Thyroid gland (tissue), 4 donors: ENCODE data around the gene BLNK.

Source experiments
- CTCF ChIP-seq, 6 experiments: fragments of 200-600 bp in 3 of 6; fragments of 450-650 bp in 3 of 6; sonication (generic) in 3 of 6; IDR thresholded peaks; one replicate each; pipeline ENCODE4 v1.5.1; 2016 to 2019; ENCODE audit warnings: antibody characterized with exemption in 6 of 6, mild to moderate bottlenecking in 2 of 6, inconsistent platforms in 1 of 6, moderate library complexity in 1 of 6
- POLR2A ChIP-seq, 2 donors: fragments of 450-650 bp; IDR thresholded peaks; one replicate each; pipeline ENCODE4 v1.6.1; 2017; ENCODE audit warnings: antibody characterized with exemption in 2 of 2, mild to moderate bottlenecking in 2 of 2, moderate library complexity in 1 of 2

DNA sequence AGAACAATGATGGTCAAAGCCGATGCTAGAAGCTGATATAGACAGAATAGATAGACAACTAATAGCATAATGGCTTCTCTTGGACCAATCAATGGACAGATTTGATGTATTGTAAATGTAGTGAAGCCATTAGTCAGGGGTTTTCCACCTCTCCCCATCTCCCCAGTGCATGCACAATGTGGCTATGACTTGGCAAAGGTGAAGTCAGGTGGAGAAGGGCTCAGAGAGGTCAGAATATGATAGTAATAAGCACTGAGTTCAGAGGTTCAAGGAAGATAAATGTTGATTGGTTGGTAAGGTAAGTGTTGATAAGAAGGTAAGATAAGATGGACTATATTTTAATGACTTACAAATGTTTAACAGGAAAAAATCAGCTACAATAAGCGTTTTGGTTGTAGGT lies 28.5 kb downstream of the BLNK start:
- TF ChIP-seq CTCF (IDR thresholded peaks at IDR 0.05) (no peak), POLR2A (IDR thresholded peaks at IDR 0.05) (no peak)
